Measurements from ENCODE around the gene HDAC5. TPM values are rescaled to one million over a fixed set of nuclear protein-coding genes. Genes with fewer than 3 reads are reported as not detected.

Gene HDAC5
- total and polyA plus RNA-seq, 2 donors = 17.0 to 34.4 TPM

- no peak overlapping the region for H3K27ac ChIP-seq (ENCODE audit: low read depth in 1 of 2, low read length in 1 of 2)
- no peak overlapping the region for H3K4me3 ChIP-seq (ENCODE audit: low read length in 2 of 2)
- H3K27me3 ChIP-seq (ENCODE audit: control insufficient read depth in 2 of 2, insufficient read depth in 1 of 2, low read length in 1 of 2) = no peaks in the 10 kb centered on the region
- H3K9me3 ChIP-seq (ENCODE audit: control insufficient read depth in 2 of 2, insufficient read depth in 1 of 2, low read length in 1 of 2) = no peaks in the 10 kb centered on the region
- peaks cover 15 to 23% of the 10 kb centered on the region in 2 donors for H3K4me1 ChIP-seq (ENCODE audit: control insufficient read depth in 2 of 2, insufficient read depth in 2 of 2, low read length in 2 of 2)
- no peak for DNase-seq (ENCODE audit: low read depth in 6 of 9, low spot score in 9 of 9)
- 82% methylated on average over 11 of the region's 11 CpGs for WGBS
- H3K36me3 ChIP-seq (ENCODE audit: control insufficient read depth in 2 of 2, insufficient read depth in 2 of 2, low read length in 1 of 2) = peaks cover 3 to 12% of the 10 kb centered on the region in 2 donors
Observed at GRCh38 chr17:44115585-44116415, 7.6 kb downstream of the HDAC5 start.

DNA sequence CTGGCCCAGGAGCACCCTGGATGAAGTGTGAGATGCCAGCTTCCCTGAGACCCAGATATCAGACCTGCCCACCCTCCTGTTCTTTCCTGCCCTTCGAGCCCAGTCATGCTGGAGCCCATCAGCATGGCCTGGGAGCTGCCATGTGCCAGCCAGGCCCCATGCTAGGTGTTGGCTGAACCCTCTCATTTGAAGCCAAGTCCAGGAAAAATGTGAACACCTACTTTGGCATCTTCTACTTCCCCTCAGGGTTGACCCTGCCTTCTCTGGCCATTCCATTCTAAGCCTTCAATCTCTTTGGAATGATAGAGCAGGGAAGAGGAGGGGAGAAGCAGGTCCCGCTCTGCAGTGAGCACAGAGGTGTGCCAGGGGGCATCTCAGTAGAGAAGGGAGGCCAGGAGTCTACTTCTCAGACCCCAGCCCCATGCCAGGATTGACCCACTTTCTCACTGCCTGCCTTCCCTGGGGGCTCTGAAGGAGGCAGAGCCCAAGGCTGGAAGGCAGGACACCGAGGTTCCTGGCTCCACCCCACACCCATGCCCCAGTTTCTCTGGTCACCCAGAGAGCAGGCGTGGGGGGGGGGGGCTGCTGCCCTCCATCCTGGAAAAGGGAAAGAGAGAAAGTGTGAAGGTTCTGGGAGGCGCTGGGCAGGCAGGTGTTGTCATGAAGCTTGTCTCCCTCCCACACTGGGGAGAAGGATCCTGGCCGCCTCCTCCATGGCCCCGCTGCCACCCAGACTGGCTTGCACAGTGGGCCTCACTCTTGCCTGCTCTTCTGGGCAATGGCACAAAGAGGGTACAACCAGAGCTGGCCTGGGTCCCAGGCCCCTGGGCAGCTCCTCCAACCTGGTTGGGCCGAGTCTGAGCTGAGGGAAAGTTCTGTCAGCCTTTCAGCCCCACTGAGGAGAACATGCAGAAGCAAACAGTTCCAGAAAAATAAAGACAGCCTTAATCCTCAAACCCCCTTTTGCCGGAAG is 9.3 kb downstream of the HDAC5 start:
- Histone ChIP-seq H3K4me1 (ENCODE audit: control insufficient read depth in 2 of 2, insufficient read depth in 2 of 2, low read length in 2 of 2) (peaks cover 19 to 39% of the 10 kb centered on the region in 2 donors), H3K9me3 (ENCODE audit: control insufficient read depth in 2 of 2, insufficient read depth in 1 of 2, low read length in 1 of 2) (no peaks in the 10 kb centered on the region), H3K36me3 (ENCODE audit: control insufficient read depth in 2 of 2, insufficient read depth in 2 of 2, low read length in 1 of 2) (peaks cover 3 to 12% of the 10 kb centered on the region in 2 donors), H3K27ac (ENCODE audit: low read depth in 1 of 2, low read length in 1 of 2) (no peak overlapping the region), H3K4me3 (ENCODE audit: low read length in 2 of 2) (no peak overlapping the region), H3K27me3 (ENCODE audit: control insufficient read depth in 2 of 2, insufficient read depth in 1 of 2, low read length in 1 of 2) (no peaks in the 10 kb centered on the region)
- WGBS = 98% methylated on average over 9 of the region's 9 CpGs
- no peak for DNase-seq (ENCODE audit: low read depth in 6 of 9, low spot score in 9 of 9)

DNA sequence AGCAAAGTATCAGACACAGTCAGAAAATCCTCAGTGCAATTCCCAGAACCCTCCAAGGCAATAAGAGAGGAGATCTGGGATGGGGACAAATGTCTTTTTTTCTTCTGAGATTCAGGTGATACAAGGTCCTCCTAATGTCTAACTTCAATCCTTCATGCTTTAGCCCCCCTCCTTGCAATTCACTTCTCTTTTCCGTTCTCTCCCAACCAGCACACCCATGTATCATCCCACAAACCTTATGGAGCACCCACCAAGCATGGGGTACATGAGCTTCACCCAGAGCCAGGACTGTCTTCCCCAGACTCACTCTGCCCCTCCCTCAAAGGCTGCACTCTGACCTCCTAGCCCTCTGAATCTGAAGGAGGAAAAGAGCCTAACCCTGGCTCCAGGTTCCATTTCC is 10.1 kb downstream of the HDAC5 start:
- WGBS = 97% methylated on average over 1 of the region's 1 CpG
- Histone ChIP-seq H3K9me3 (ENCODE audit: control insufficient read depth in 2 of 2, insufficient read depth in 1 of 2, low read length in 1 of 2) (no peaks in the 10 kb centered on the region), H3K27me3 (ENCODE audit: control insufficient read depth in 2 of 2, insufficient read depth in 1 of 2, low read length in 1 of 2) (no peaks in the 10 kb centered on the region), H3K4me1 (ENCODE audit: control insufficient read depth in 2 of 2, insufficient read depth in 2 of 2, low read length in 2 of 2) (peaks cover 19 to 46% of the 10 kb centered on the region in 2 donors), H3K4me3 (ENCODE audit: low read length in 2 of 2) (no peak overlapping the region), H3K27ac (ENCODE audit: low read depth in 1 of 2, low read length in 1 of 2) (no peak overlapping the region), H3K36me3 (ENCODE audit: control insufficient read depth in 2 of 2, insufficient read depth in 2 of 2, low read length in 1 of 2) (peaks cover 3 to 12% of the 10 kb centered on the region in 2 donors)
- DNase-seq (ENCODE audit: low read depth in 6 of 9, low spot score in 9 of 9) = no peak

GRCh38 chr17:44112284-44113280 is 10.9 kb downstream of the HDAC5 start:
- Histone ChIP-seq H3K27me3 (ENCODE audit: control insufficient read depth in 2 of 2, insufficient read depth in 1 of 2, low read length in 1 of 2) (no peaks in the 10 kb centered on the region), H3K27ac (ENCODE audit: low read depth in 1 of 2, low read length in 1 of 2) (peak overlapping the region in 1 of 2 donors; percentile 6), H3K4me3 (ENCODE audit: low read length in 2 of 2) (no peak overlapping the region), H3K4me1 (ENCODE audit: control insufficient read depth in 2 of 2, insufficient read depth in 2 of 2, low read length in 2 of 2) (peaks cover 19 to 50% of the 10 kb centered on the region in 2 donors), H3K36me3 (ENCODE audit: control insufficient read depth in 2 of 2, insufficient read depth in 2 of 2, low read length in 1 of 2) (peaks cover 3 to 12% of the 10 kb centered on the region in 2 donors), H3K9me3 (ENCODE audit: control insufficient read depth in 2 of 2, insufficient read depth in 1 of 2, low read length in 1 of 2) (no peaks in the 10 kb centered on the region)
- no peak for DNase-seq (ENCODE audit: low read depth in 6 of 9, low spot score in 9 of 9)
- WGBS = 94% methylated on average over 4 of the region's 4 CpGs

DNA sequence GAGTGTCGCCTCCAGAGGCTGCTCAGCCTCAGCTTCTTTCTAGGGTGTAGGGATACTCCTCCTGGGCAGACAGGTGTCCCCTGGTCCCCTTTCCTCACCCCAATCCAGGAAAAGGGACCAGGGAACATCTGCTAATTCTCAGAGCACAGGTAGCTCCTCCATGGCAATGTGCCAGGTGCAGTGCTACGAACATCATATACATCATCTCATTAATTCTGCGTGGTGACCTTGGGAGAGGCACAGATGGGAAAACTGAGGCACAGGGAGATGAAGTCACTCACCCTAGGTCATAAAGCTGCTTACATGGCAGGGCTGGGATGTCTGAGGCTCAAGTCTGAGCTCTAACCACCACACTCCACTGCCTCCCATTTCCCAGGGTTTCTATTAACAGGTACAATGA is 11.7 kb downstream of the HDAC5 start:
- no peaks in the 10 kb centered on the region for H3K9me3 ChIP-seq (ENCODE audit: control insufficient read depth in 2 of 2, insufficient read depth in 1 of 2, low read length in 1 of 2)
- 80% methylated on average over 3 of the region's 3 CpGs for WGBS
- peaks cover 3 to 8% of the 10 kb centered on the region in 2 donors for H3K36me3 ChIP-seq (ENCODE audit: control insufficient read depth in 2 of 2, insufficient read depth in 2 of 2, low read length in 1 of 2)
- peaks cover 19 to 50% of the 10 kb centered on the region in 2 donors for H3K4me1 ChIP-seq (ENCODE audit: control insufficient read depth in 2 of 2, insufficient read depth in 2 of 2, low read length in 2 of 2)
- peak overlapping the region; percentile 6 to 67 for H3K27ac ChIP-seq (ENCODE audit: low read depth in 1 of 2, low read length in 1 of 2)
- no peaks in the 10 kb centered on the region for H3K27me3 ChIP-seq (ENCODE audit: control insufficient read depth in 2 of 2, insufficient read depth in 1 of 2, low read length in 1 of 2)
- no peak overlapping the region for H3K4me3 ChIP-seq (ENCODE audit: low read length in 2 of 2)
- no peak for DNase-seq (ENCODE audit: low read depth in 6 of 9, low spot score in 9 of 9)

DNA sequence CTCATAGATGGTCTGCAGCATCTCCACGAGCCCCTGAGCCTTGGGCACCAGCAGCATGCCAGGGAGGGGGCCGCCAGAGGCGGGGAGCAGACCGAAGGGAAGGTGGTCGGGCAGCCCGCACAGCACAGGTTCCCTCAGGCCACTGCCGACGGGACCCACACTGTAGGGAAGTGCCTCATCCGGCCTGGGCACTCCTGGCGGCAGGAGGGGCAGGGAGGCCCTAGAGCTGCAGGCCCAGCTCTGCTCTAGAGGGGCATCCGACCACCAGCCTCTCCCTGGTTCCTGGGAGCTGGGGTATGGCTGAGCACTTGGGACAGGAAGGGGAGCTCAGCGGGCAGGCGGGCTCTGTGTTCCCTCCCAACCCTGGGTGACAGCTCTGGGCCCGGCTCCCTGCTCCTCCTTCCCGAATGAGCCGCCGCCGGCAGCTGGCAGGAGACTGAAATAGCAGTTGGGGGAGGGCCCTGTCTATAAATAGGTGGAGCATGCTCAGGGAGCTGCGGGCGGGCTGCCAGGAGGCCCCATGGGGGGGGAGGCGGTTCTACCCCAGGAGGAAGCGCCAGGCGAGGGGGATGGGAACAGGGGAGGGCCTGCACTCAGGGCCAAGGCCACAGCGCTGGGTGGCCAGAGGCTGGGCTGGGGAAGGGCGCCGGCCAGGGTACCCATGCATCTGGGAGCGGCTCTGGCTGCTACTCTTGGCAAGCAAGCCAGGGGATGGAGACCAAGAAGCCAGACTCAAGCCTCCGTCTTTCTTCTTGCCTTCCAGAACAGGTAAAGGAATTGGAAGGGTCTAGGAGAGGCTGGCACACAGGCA is 12.4 kb downstream of the HDAC5 start:
- 7% methylated on average over 28 of the region's 28 CpGs for WGBS

GRCh38 chr17:44110011-44110686 is 13.3 kb downstream of the HDAC5 start:
- Histone ChIP-seq H3K27ac (ENCODE audit: low read depth in 1 of 2, low read length in 1 of 2) (no peak overlapping the region), H3K27me3 (ENCODE audit: control insufficient read depth in 2 of 2, insufficient read depth in 1 of 2, low read length in 1 of 2) (no peaks in the 10 kb centered on the region), H3K36me3 (ENCODE audit: control insufficient read depth in 2 of 2, insufficient read depth in 2 of 2, low read length in 1 of 2) (peaks cover 1 to 5% of the 10 kb centered on the region in 2 donors), H3K4me3 (ENCODE audit: low read length in 2 of 2) (peak overlapping the region in 1 of 2 donors; percentile 9), H3K9me3 (ENCODE audit: control insufficient read depth in 2 of 2, insufficient read depth in 1 of 2, low read length in 1 of 2) (no peaks in the 10 kb centered on the region), H3K4me1 (ENCODE audit: control insufficient read depth in 2 of 2, insufficient read depth in 2 of 2, low read length in 2 of 2) (peaks cover 19 to 62% of the 10 kb centered on the region in 2 donors)
- WGBS = 97% methylated on average over 10 of the region's 10 CpGs
- DNase-seq (ENCODE audit: low read depth in 6 of 9, low spot score in 9 of 9) = no peak

More for the DNA sequence above, 12.4 kb downstream of the HDAC5 start:
- DNase-seq (ENCODE audit: low read depth in 6 of 9, low spot score in 9 of 9) = peak; percentile 60 to 91 (median 77)
- no peaks in the 10 kb centered on the region for H3K27me3 ChIP-seq (ENCODE audit: control insufficient read depth in 2 of 2, insufficient read depth in 1 of 2, low read length in 1 of 2)
- peaks cover 3 to 5% of the 10 kb centered on the region in 2 donors for H3K36me3 ChIP-seq (ENCODE audit: control insufficient read depth in 2 of 2, insufficient read depth in 2 of 2, low read length in 1 of 2)
- H3K4me1 ChIP-seq (ENCODE audit: control insufficient read depth in 2 of 2, insufficient read depth in 2 of 2, low read length in 2 of 2) = peaks cover 19 to 53% of the 10 kb centered on the region in 2 donors
- no peaks in the 10 kb centered on the region for H3K9me3 ChIP-seq (ENCODE audit: control insufficient read depth in 2 of 2, insufficient read depth in 1 of 2, low read length in 1 of 2)
- peak overlapping the region; percentile 23 to 33 for H3K4me3 ChIP-seq (ENCODE audit: low read length in 2 of 2)
- H3K27ac ChIP-seq (ENCODE audit: low read depth in 1 of 2, low read length in 1 of 2) = peak overlapping the region; percentile 31 to 67
